ENCODE data around the gene SLC36A3.

DNA sequence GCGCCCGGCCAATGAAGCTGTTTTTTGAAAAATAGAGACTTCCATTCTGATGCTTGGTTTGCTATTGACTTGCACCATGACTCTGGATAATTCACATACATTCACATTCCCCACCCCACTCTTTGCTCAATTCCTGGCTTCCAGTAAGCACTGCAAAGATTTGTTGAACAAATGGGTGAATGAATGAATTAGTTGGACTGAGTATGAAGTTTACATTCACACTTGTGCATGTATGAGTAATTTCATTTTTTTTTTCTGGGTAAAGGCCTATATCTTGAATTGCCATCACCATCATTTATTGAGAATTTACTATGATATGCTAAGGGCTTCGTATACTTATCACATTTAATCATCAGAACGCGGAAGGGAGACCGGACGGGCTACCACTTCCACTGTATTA, 65.9 kb downstream of the SLC36A3 start:
- TF ChIP-seq POLR2A (IDR thresholded peaks at IDR 0.05; ENCODE audit: control extremely low read depth in 1 of 2, low read depth in 2 of 2, low read length in 2 of 2) (no peak), TAF1 (IDR thresholded peaks at IDR 0.05; ENCODE audit: low read depth, low read length) (no peak), CTCF (IDR thresholded peaks at IDR 0.05; ENCODE audit: control extremely low read depth in 1 of 3, insufficient read depth in 1 of 3, low read depth in 1 of 3, low read length in 3 of 3) (no peak), FOSL1 (IDR thresholded peaks at IDR 0.05; ENCODE audit: insufficient read depth, low read depth, low read length) (no peak), POLR2AphosphoS5 (IDR thresholded peaks at IDR 0.05; ENCODE audit: low read depth, low read length) (no peak)
- TF ChIP-seq, protein P1, sequence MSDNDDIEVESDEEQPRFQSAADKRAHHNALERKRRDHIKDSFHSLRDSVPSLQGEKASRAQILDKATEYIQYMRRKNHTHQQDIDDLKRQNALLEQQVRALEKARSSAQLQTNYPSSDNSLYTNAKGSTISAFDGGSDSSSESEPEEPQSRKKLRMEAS (IDR thresholded peaks at IDR 0.05): no peak

All from H1 (cell line).